K562 (cell line): ENCODE results near the gene TMEM192. TPM values are rescaled to one million over a fixed set of nuclear protein-coding genes. Genes with fewer than 3 reads are reported as not detected.

Experiments
- ATAC-seq: fragments of 200-7000 bp; cut with Tn5 transposase; 3 replicates; pipeline ENCODE4 v1.9.1; 2020; ENCODE audit warnings: moderate library complexity
- BruUV-seq: library from RNA; stranded (reverse); fragments of 400-500 nt; replicated peaks from 2 replicates; lab custom pipeline; 2021; lab: Mats Ljungman, UMichigan
- CTCF ChIA-PET: fragments of 300-600 bp; formaldehyde crosslinking; extraction: SDS; loops from one replicate; lab custom pipeline; 2021; ENCODE audit warnings: low intra/inter-chr PET ratio; lab: Yijun Ruan, JAX
- POLR2A ChIA-PET: fragments of 300-600, 350-650 bp; sonication (Branson Sonifier 250); formaldehyde crosslinking; extraction: SDS; loops from one replicate; lab custom pipeline; 2021; ENCODE audit warnings: antibody characterized with exemption, inconsistent platforms; lab: Yijun Ruan, JAX
- DNase-seq, 4 experiments: peaks; one replicate each; pipeline versions ENCODE4 v3.0.0 to v3.0.0-alpha.2; 2011 to 2018; ENCODE audit warnings: low spot score in 3 of 4, mixed read lengths in 3 of 4; ENCODE audit errors: extremely low read depth in 1 of 4
- FAIRE-seq: peaks from 2 replicates; lab custom pipeline; 2011; peaks lifted over from hg19 to GRCh38; lab: Jason Lieb, UNC
- H2AFZ ChIP-seq: 2 replicates; pipeline ENCODE4 v1.6.0; 2011; ENCODE audit warnings: low read depth, low read length, control low read depth, inconsistent platforms
- H3K27ac ChIP-seq: fragments of 200-600 bp; 3 replicates; pipeline ENCODE4 v1.8.0; 2011; ENCODE audit warnings: low read depth, mild to moderate bottlenecking, control low read depth, inconsistent platforms, low read length, moderate library complexity, mixed read lengths; ENCODE audit errors: extremely low read depth
- H3K27me3 ChIP-seq, 2 experiments: fragments of 300-600 bp in 1 of 2; 2 replicates in 1 of 2; 3 replicates in 1 of 2; pipeline versions ENCODE4 v1.6.0 to v1.8.0; 2011; ENCODE audit warnings: inconsistent platforms in 2 of 2, low read length in 2 of 2, mild to moderate bottlenecking in 1 of 2, mixed read lengths in 1 of 2, moderate library complexity in 1 of 2; ENCODE audit not compliant: control insufficient read depth in 2 of 2, insufficient read depth in 2 of 2
- H3K36me3 ChIP-seq: fragments of 300-600 bp; 3 replicates; pipeline ENCODE4 v1.8.0; 2011; ENCODE audit warnings: mild to moderate bottlenecking, low read length, inconsistent platforms; ENCODE audit not compliant: control insufficient read depth, insufficient read depth
- H3K4me1 ChIP-seq, 2 experiments: fragments of 200-600 bp in 1 of 2; replicated peaks in 1 of 2; 2 replicates in 1 of 2; 3 replicates in 1 of 2; pipeline versions ENCODE4 v1.5.1 to v1.8.0; 2011; ENCODE audit warnings: inconsistent platforms in 2 of 2, low read length in 2 of 2, mild to moderate bottlenecking in 1 of 2, mixed read lengths in 1 of 2, moderate library complexity in 1 of 2; ENCODE audit not compliant: control insufficient read depth in 2 of 2, insufficient read depth in 2 of 2
- H3K4me2 ChIP-seq: 2 replicates; pipeline ENCODE4 v1.6.1; 2011; ENCODE audit warnings: low read length, control low read depth, inconsistent platforms, mixed read lengths; ENCODE audit not compliant: insufficient read depth
- H3K4me3 ChIP-seq: fragments of 200-600 bp; sonication (generic), shearing (Covaris generic); 2 replicates; pipeline ENCODE4 v1.5.1; 2016; ENCODE audit warnings: control low read depth, inconsistent platforms
- H3K79me2 ChIP-seq: fragments of 200-600 bp; 3 replicates; pipeline ENCODE4 v1.8.0; 2011; ENCODE audit warnings: low read length, inconsistent platforms; ENCODE audit not compliant: control insufficient read depth, insufficient read depth
- H3K9ac ChIP-seq, 2 experiments: 2 replicates each; pipeline versions ENCODE4 v1.6.0 to v1.6.1; 2011; ENCODE audit warnings: low read depth in 2 of 2, low read length in 2 of 2, control low read depth in 1 of 2, inconsistent platforms in 1 of 2, mild to moderate bottlenecking in 1 of 2, mixed read lengths in 1 of 2; ENCODE audit not compliant: insufficient read depth in 1 of 2
- H3K9me1 ChIP-seq: one replicate; pipeline ENCODE4 v1.6.0; 2011; ENCODE audit warnings: inconsistent platforms, mild to moderate bottlenecking, low read length, moderate library complexity; ENCODE audit not compliant: control insufficient read depth, insufficient read depth
- H3K9me3 ChIP-seq: replicated peaks from 2 replicates; pipeline ENCODE4 v1.5.1; 2011; ENCODE audit warnings: low read depth, low read length, inconsistent platforms; ENCODE audit not compliant: control insufficient read depth, insufficient read depth
- H4K20me1 ChIP-seq: replicated peaks from 2 replicates; pipeline ENCODE4 v1.6.1; 2011; ENCODE audit warnings: low read length, inconsistent platforms, mixed read lengths; ENCODE audit not compliant: control insufficient read depth, insufficient read depth
- CREBBP ChIP-seq: IDR thresholded peaks from one replicate; pipeline ENCODE4 v1.6.1; 2012; ENCODE audit warnings: low read depth, mild to moderate bottlenecking, control low read depth, inconsistent platforms, low read length
- FOXA3 ChIP-seq, 2 experiments: fragments of 450-650 bp in 1 of 2; sonication (generic) in 1 of 2; formaldehyde crosslinking; IDR thresholded peaks in 1 of 2; conservative IDR thresholded peaks in 1 of 2; 2 replicates each; pipeline versions ENCODE4 v1.4.0 to v1.8.0; 2020 to 2022; ENCODE audit warnings: mild to moderate bottlenecking in 2 of 2, missing genetic modification reagents in 1 of 2
- PHTF2 ChIP-seq: fragments of 250-450 bp; sonication (Bioruptor Pico); IDR thresholded peaks from 2 replicates; pipeline ENCODE4 v1.5.0; 2021; ENCODE audit warnings: mild to moderate bottlenecking
- RAD21 ChIP-seq, 2 experiments: fragments of 250-450 bp in 1 of 2; fragments of 450-650 bp in 1 of 2; sonication (Bioruptor Pico) in 1 of 2; formaldehyde crosslinking in 1 of 2; IDR thresholded peaks in 1 of 2; conservative IDR thresholded peaks in 1 of 2; 2 replicates each; pipeline versions ENCODE4 v1.4.0 to v1.8.0; 2020 to 2022; ENCODE audit warnings: mild to moderate bottlenecking in 2 of 2, moderate library complexity in 1 of 2
- UBTF ChIP-seq, 2 experiments: IDR thresholded peaks; 2 replicates each; pipeline ENCODE4 v1.6.1; 2012; ENCODE audit warnings: improper control_type of control experiment in 2 of 2, low read depth in 2 of 2, low read length in 2 of 2, borderline replicate concordance in 1 of 2
- ZFPM2 ChIP-seq: fragments of 250-450 bp; sonication (Bioruptor Pico); IDR thresholded peaks from 2 replicates; pipeline ENCODE4 v1.5.1; 2022; ENCODE audit warnings: mild to moderate bottlenecking
- ZNF696 ChIP-seq: fragments of 250-450 bp; sonication (Bioruptor Pico); conservative IDR thresholded peaks from 2 replicates; pipeline ENCODE4 v1.4.0; 2020; ENCODE audit warnings: mild to moderate bottlenecking, moderate library complexity
- WGBS: fragments of 100-300 bp; shearing (Covaris generic); methylation state at CpG from one replicate; pipeline ENCODE4 v1.1.6; 2016; ENCODE audit warnings: low coverage, mixed read lengths; ENCODE audit not compliant: insufficient coverage; ENCODE audit errors: missing lambda C conversion rate; 5-methylcytosine and 5-hydroxymethylcytosine counted together
- in situ Hi-C: fragments of 300-500 bp; cut with MboI; formaldehyde crosslinking; loops from 4 replicates; pipeline ENCODE4 v1.15.0; 2018; ENCODE audit warnings: inconsistent platforms, mixed read lengths
- intact Hi-C: fragments of 100-400 bp; cut with micrococcal nuclease; formaldehyde crosslinking; loops from 2 replicates; pipeline ENCODE4 v1.14.2; 2022
- polyA plus RNA-seq, 8 experiments: library from polyadenylated mRNA; depleted of rRNA in 4 of 8; stranded (reverse) in 5 of 8; unstranded in 3 of 8; fragments of >200 nt; fragmentation: Nextera tagmentation in 2 of 8; fragmentation: Illumina TruSeq in 1 of 8; extraction: Ambion mirVana in 2 of 8; extraction: Trizol in 1 of 8; gene quantifications; 2 replicates each; pipeline versions ENCODE4 v1.2.1 to v1.2.3, GENCODE V29; 2011 to 2014; ENCODE audit warnings: inconsistent platforms in 1 of 8, missing spikeins in 1 of 8
- total RNA-seq, 7 experiments: library from RNA; depleted of rRNA in 6 of 7; stranded (reverse); fragments of >200 nt in 6 of 7; fragmentation: Illumina TruSeq in 2 of 7; extraction: Trizol in 2 of 7; gene quantifications; 2 replicates each; pipeline versions ENCODE4 v1.2.1 to v1.2.3, GENCODE V29; 2011 to 2021; ENCODE audit warnings: low replicate concordance in 1 of 7
- TF ChIP-seq, protein P1 (sequence below), 2 experiments: IDR thresholded peaks; 2 replicates each; pipeline ENCODE4 v1.6.1; 2011; ENCODE audit warnings: borderline replicate concordance in 1 of 2, control low read depth in 1 of 2, low read depth in 1 of 2, low read length in 1 of 2, mild to moderate bottlenecking in 1 of 2, mixed read lengths in 1 of 2, moderate library complexity in 1 of 2; ENCODE audit not compliant: insufficient read depth in 1 of 2, insufficient read length in 1 of 2, poor library complexity in 1 of 2, severe bottlenecking in 1 of 2; ENCODE audit errors: extremely low read depth in 1 of 2
- TF ChIP-seq, protein P2 (sequence below), 3 experiments: IDR thresholded peaks in 2 of 3; conservative IDR thresholded peaks in 1 of 3; 2 replicates each; pipeline ENCODE4 v1.5.1; 2011 to 2012; ENCODE audit warnings: low read length in 3 of 3, mild to moderate bottlenecking in 3 of 3, control low read depth in 2 of 3, improper control_type of control experiment in 1 of 3, inconsistent platforms in 1 of 3, low read depth in 1 of 3, mixed read lengths in 1 of 3, moderate library complexity in 1 of 3; ENCODE audit not compliant: insufficient read depth in 2 of 3

TMEM192 gene
- total and polyA plus RNA-seq, 9 of the 15 experiments (the other 6 are each of a cell fraction or from before 2014, with no cell fraction given): 4.4 to 28.5 (median 13.3) TPM

- H3K9ac ChIP-seq: no peak overlapping the region
- ChIA-PET CTCF (no interaction called here), POLR2A (no interaction called here)
- in situ Hi-C loops (no loop called here), intact Hi-C loops (no loop called here)
- no peaks in the 10 kb centered on the region for H3K79me2 ChIP-seq
- H3K4me1 ChIP-seq: no peaks in the 10 kb centered on the region
- WGBS: 0% methylated on average over 1 of the region's 1 CpG
- no peaks in the 10 kb centered on the region for H3K9me3 ChIP-seq
- ATAC-seq: no peak
- no peak overlapping the region for H3K4me2 ChIP-seq
- no peak overlapping the region for H2AFZ ChIP-seq
- no peaks in the 10 kb centered on the region for H4K20me1 ChIP-seq
- H3K27ac ChIP-seq: no peak overlapping the region
- no peak for DNase-seq
- H3K4me3 ChIP-seq: no peak overlapping the region
- BruUV-seq: no TSS peak
- no peak for FAIRE-seq
- H3K27me3 ChIP-seq: peaks cover 7 to 15% of the 10 kb centered on the region in 2 experiments; a peak in 3 of 5 replicates
- no peaks in the 10 kb centered on the region for H3K9me1 ChIP-seq
- no peaks in the 10 kb centered on the region for H3K36me3 ChIP-seq
- TF ChIP-seq RAD21 (CRISPR knock-in tag; conservative IDR thresholded peaks at IDR 0.05 in 1 of 2, IDR thresholded peaks at IDR 0.05 in 1 of 2) (peak in 1 of 2 experiments; percentile 23; a peak in 2 of 4 replicates), ZNF696 (no peak), CREBBP (no peak), ZFPM2 (CRISPR knock-in tag) (no peak), UBTF (IDR thresholded peaks at IDR 0.05; ENCODE audit: borderline replicate concordance in 1 of 2, low read depth in 2 of 2, low read length in 2 of 2) (no peak), PHTF2 (no peak), FOXA3 (CRISPR knock-in tag; conservative IDR thresholded peaks at IDR 0.05 in 1 of 2, IDR thresholded peaks at IDR 0.05 in 1 of 2) (no peak)
- TF ChIP-seq, protein P1, sequence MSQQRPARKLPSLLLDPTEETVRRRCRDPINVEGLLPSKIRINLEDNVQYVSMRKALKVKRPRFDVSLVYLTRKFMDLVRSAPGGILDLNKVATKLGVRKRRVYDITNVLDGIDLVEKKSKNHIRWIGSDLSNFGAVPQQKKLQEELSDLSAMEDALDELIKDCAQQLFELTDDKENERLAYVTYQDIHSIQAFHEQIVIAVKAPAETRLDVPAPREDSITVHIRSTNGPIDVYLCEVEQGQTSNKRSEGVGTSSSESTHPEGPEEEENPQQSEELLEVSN (IDR thresholded peaks at IDR 0.05; ENCODE audit: borderline replicate concordance in 1 of 2, extremely low read depth in 1 of 2, insufficient read depth in 1 of 2, insufficient read length in 1 of 2, low read depth in 1 of 2, low read length in 1 of 2, poor library complexity in 1 of 2, severe bottlenecking in 1 of 2): no peak
- TF ChIP-seq, protein P2, sequence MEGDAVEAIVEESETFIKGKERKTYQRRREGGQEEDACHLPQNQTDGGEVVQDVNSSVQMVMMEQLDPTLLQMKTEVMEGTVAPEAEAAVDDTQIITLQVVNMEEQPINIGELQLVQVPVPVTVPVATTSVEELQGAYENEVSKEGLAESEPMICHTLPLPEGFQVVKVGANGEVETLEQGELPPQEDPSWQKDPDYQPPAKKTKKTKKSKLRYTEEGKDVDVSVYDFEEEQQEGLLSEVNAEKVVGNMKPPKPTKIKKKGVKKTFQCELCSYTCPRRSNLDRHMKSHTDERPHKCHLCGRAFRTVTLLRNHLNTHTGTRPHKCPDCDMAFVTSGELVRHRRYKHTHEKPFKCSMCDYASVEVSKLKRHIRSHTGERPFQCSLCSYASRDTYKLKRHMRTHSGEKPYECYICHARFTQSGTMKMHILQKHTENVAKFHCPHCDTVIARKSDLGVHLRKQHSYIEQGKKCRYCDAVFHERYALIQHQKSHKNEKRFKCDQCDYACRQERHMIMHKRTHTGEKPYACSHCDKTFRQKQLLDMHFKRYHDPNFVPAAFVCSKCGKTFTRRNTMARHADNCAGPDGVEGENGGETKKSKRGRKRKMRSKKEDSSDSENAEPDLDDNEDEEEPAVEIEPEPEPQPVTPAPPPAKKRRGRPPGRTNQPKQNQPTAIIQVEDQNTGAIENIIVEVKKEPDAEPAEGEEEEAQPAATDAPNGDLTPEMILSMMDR (IDR thresholded peaks at IDR 0.05 in 2 of 3, conservative IDR thresholded peaks at IDR 0.05 in 1 of 3; ENCODE audit: insufficient read depth in 2 of 3, low read depth in 1 of 3, low read length in 3 of 3): peak in 2 of 3 experiments; percentile 18 to 33; a peak in 2 of 6 replicates
These were observed 51.7 kb downstream of the TMEM192 start for GRCh38 chr4:165060938-165061337.
